ENCODE data around the gene TUBAL3.
"Not testable (repeated sequence)": the region's sequence is repeated elsewhere in the genome, so short reads cannot be mapped to it uniquely, and the experiment has no call there.

TUBAL3 gene

GRCh38 chr10:5379202-5379601, 25.4 kb downstream of the TUBAL3 start:
- not testable (repeated sequence) for DNase-seq (ENCODE audit: low read depth)

GRCh38 chr10:5376450-5376849, 28.2 kb downstream of the TUBAL3 start:
- DNase-seq (ENCODE audit: low read depth), result no peak

GRCh38 chr10:5373891-5374611, 30.6 kb downstream of the TUBAL3 start:
- DNase-seq (ENCODE audit: low read depth), result no peak

GRCh38 chr10:5373307-5373706, 31.3 kb downstream of the TUBAL3 start:
- no peak for DNase-seq (ENCODE audit: low read depth)

GRCh38 chr10:5370493-5371352, 33.9 kb downstream of the TUBAL3 start:
- DNase-seq (ENCODE audit: low read depth), result no peak

- DNase-seq (ENCODE audit: low read depth), result no peak
Observed at GRCh38 chr10:5369362-5370158, 35.1 kb downstream of the TUBAL3 start.

GRCh38 chr10:5365928-5366327, 38.7 kb downstream of the TUBAL3 start:
- no peak for DNase-seq (ENCODE audit: low read depth)

- no peak for DNase-seq (ENCODE audit: low read depth)
Observed at GRCh38 chr10:5364890-5365338, 39.7 kb downstream of the TUBAL3 start, which contains the start of gene UCN3. Gene UCN3 (plus strand): TSS chr10:5364966. CDS start chr10:5373721, 8,755 bp downstream.

- no peak for DNase-seq (ENCODE audit: low read depth)
Observed at GRCh38 chr10:5364374-5364773, 40.3 kb downstream of the TUBAL3 start.

GRCh38 chr10:5362873-5363272, 41.8 kb downstream of the TUBAL3 start:
- DNase-seq (ENCODE audit: low read depth), result no peak

- no peak for DNase-seq (ENCODE audit: low read depth)
Observed at GRCh38 chr10:5361966-5362365, 42.7 kb downstream of the TUBAL3 start.

- DNase-seq (ENCODE audit: low read depth), result no peak
Observed at GRCh38 chr10:5360318-5360915, 44.2 kb downstream of the TUBAL3 start.

GRCh38 chr10:5356302-5356763, 48.3 kb downstream of the TUBAL3 start:
- no peak for DNase-seq (ENCODE audit: low read depth)

GRCh38 chr10:5355594-5356301, 48.9 kb downstream of the TUBAL3 start:
- DNase-seq (ENCODE audit: low read depth), result no peak

- DNase-seq (ENCODE audit: low read depth), result no peak
Observed at GRCh38 chr10:5354068-5354467, 50.6 kb downstream of the TUBAL3 start.

GRCh38 chr10:5349362-5349761, 55.3 kb downstream of the TUBAL3 start:
- no peak for DNase-seq (ENCODE audit: low read depth)

- no peak for DNase-seq (ENCODE audit: low read depth)
Observed at GRCh38 chr10:5346881-5347280, 57.7 kb downstream of the TUBAL3 start.

GRCh38 chr10:5344746-5345145, 59.9 kb downstream of the TUBAL3 start:
- DNase-seq (ENCODE audit: low read depth), result no peak

- no peak for DNase-seq (ENCODE audit: low read depth)
Observed at GRCh38 chr10:5343979-5344378, 60.6 kb downstream of the TUBAL3 start.

- no peak for DNase-seq (ENCODE audit: low read depth)
Observed at GRCh38 chr10:5343561-5343960, 61.1 kb downstream of the TUBAL3 start.
